Measurements from ENCODE around the gene LCE1B.

Gene LCE1B

GRCh38 chr1:152823294-152823693 lies 11.5 kb downstream of the LCE1B start:
- H3K27ac ChIP-seq: no peak overlapping the region
- TF ChIP-seq CTCF (conservative IDR thresholded peaks at IDR 0.05) (no peak), ZFX (IDR thresholded peaks at IDR 0.05) (no peak)

GRCh38 chr1:152824964-152825363 lies 13.2 kb downstream of the LCE1B start:
- TF ChIP-seq CTCF (conservative IDR thresholded peaks at IDR 0.05) (no peak), ZFX (IDR thresholded peaks at IDR 0.05) (no peak)
- H3K27ac ChIP-seq: no peak overlapping the region

GRCh38 chr1:152827173-152827572 lies 15.4 kb downstream of the LCE1B start, which contains the start of gene LCE1A:
Gene LCE1A, plus strand, starts transcription at chr1:152827473. Its CDS starts 0 bp downstream, at chr1:152827473.
- TF ChIP-seq CTCF (conservative IDR thresholded peaks at IDR 0.05) (no peak), ZFX (IDR thresholded peaks at IDR 0.05) (no peak)
- H3K27ac ChIP-seq: no peak within 1 kb of the TSS

GRCh38 chr1:152836870-152837269 lies 25.1 kb downstream of the LCE1B start:
- no peak overlapping the region for H3K27ac ChIP-seq
- no peak for TF ChIP-seq CTCF (conservative IDR thresholded peaks at IDR 0.05)
- no peak for TF ChIP-seq ZFX (IDR thresholded peaks at IDR 0.05)

GRCh38 chr1:152842556-152842955 lies 30.8 kb downstream of the LCE1B start, which contains the start of gene LCE6A:
Gene LCE6A, plus strand, starts transcription at chr1:152842856. Its CDS starts 665 bp downstream, at chr1:152843521.
- TF ChIP-seq CTCF (conservative IDR thresholded peaks at IDR 0.05) (no peak), ZFX (IDR thresholded peaks at IDR 0.05) (no peak)
- no peak within 1 kb of the TSS for H3K27ac ChIP-seq

GRCh38 chr1:152855661-152856060 lies 43.9 kb downstream of the LCE1B start:
- no peak overlapping the region for H3K27ac ChIP-seq
- no peak for TF ChIP-seq CTCF (conservative IDR thresholded peaks at IDR 0.05)
- TF ChIP-seq ZFX (IDR thresholded peaks at IDR 0.05): no peak

- no peak for TF ChIP-seq ZFX (IDR thresholded peaks at IDR 0.05)
- TF ChIP-seq CTCF (conservative IDR thresholded peaks at IDR 0.05): no peak
- no peak overlapping the region for H3K27ac ChIP-seq
These were observed 46.3 kb downstream of the LCE1B start for GRCh38 chr1:152858062-152858461.

Data from C4-2B (cell line).